GM19467 (cell line): ENCODE results near the gene ICAM2.

Source experiments
- ATAC-seq: cut with Tn5 transposase; IDR thresholded peaks from one replicate; pipeline ENCODE4 v1.9.1; 2021; ENCODE audit warnings: mild to moderate bottlenecking, moderate library complexity; ENCODE audit not compliant: unreplicated experiment

Gene ICAM2

DNA sequence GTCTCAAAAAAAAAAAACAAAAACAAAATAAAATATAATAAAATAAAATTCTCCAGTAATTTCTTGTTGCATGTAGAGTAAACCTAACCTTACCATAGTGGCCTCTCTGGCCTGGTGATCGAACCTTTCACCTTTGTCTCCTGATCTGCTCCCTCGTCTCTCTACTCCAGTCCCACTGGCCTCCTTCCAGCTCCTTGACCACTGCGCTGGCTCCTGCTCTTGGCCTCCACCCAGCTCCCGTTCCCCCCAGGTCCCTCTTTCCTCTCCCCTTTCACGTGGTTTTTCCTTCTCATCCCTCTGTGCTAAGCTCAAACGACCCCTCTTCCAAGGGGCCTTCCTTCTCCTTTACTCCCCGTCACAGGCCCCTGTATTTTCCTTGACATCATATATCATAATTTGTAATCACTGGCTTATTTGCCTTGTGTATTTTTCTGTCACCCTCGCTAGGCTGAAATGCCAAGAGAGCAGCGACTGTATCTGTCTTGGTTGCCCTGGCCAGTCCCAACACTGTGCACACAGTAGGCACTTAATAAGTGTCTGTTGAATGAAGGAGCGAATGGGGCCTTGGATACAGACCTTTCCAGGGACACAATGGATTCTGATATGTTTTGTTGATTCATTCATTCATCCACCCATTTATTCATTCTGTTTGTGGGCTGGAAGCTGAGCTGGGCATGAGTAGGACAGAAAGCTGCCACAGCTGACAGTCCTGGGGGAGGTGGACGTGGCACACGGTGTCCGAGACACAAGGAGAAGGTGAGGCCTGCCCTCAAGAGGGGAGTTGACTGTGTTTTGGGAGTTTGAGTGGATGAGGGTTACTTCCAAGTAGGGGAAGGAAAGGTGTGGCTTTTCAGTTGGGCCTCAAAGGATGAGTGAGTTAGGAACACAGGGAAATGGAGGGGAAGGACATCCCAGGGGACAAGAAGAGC lies 41.9 kb downstream of the ICAM2 start:
- no peak for ATAC-seq

DNA sequence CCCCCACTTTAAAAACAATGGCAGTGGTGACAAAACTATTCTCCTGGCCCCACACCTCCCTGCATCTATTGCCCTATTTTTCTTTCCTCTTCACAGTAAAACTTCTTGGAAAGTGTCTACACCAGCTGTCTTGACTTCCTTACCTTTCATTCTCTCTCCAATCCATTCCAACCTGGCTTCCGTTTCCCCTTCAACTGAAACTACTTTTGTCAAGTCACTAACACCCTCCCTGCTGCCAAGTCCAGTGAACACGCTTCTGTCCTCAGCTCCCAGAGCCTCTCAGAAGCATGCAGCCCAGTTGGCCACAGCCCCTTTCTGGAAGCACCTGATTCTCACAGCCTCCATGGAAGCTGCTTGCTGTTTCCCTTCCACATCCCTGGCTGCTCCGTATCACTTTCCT lies 43.7 kb downstream of the ICAM2 start:
- no peak for ATAC-seq

- no peak for ATAC-seq
Observed at GRCh38 chr17:63975541-63976092, 44.8 kb downstream of the ICAM2 start.

- ATAC-seq: no peak
Observed at GRCh38 chr17:63974594-63975192, 45.7 kb downstream of the ICAM2 start.

GRCh38 chr17:63973930-63974593 lies 46.4 kb downstream of the ICAM2 start:
- ATAC-seq: no peak

- no peak for ATAC-seq
Observed at GRCh38 chr17:63973247-63973646, 47.2 kb downstream of the ICAM2 start.

GRCh38 chr17:63972796-63973195 lies 47.6 kb downstream of the ICAM2 start, which contains the start of gene SCN4A:
TSS of gene SCN4A (minus strand) at chr17:63972918. CDS start at chr17:63972841, 77 bp downstream.
- no peak for ATAC-seq

- ATAC-seq: no peak
Observed at GRCh38 chr17:63969278-63969677, 51.2 kb downstream of the ICAM2 start.

DNA sequence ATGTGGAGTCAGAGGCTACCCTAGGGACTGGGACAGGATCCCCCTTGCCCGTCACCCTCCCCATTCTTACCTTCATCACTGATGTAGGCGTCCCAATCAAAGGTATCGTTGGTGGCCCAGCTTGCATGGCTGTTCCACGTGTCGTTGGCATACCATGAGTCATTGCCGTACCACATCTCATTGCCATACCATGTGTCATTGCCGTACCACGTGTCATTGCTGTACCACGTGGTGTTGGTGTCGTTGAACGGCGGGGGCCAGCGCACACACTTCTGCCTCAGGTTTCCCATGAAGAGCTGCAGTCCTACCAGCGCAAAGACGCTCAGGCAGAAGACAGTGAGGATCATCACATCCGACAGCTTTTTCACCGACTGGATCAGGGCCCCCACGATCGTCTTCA lies 52.5 kb downstream of the ICAM2 start:
- no peak for ATAC-seq

- ATAC-seq: peak; percentile 54
Observed at GRCh38 chr17:63966646-63967264, 53.7 kb downstream of the ICAM2 start.

GRCh38 chr17:63963123-63963522 lies 57.3 kb downstream of the ICAM2 start:
- ATAC-seq: no peak

GRCh38 chr17:63962298-63962744 lies 58.1 kb downstream of the ICAM2 start:
- no peak for ATAC-seq

GRCh38 chr17:63961355-63962212 lies 58.8 kb downstream of the ICAM2 start:
- no peak for ATAC-seq

DNA sequence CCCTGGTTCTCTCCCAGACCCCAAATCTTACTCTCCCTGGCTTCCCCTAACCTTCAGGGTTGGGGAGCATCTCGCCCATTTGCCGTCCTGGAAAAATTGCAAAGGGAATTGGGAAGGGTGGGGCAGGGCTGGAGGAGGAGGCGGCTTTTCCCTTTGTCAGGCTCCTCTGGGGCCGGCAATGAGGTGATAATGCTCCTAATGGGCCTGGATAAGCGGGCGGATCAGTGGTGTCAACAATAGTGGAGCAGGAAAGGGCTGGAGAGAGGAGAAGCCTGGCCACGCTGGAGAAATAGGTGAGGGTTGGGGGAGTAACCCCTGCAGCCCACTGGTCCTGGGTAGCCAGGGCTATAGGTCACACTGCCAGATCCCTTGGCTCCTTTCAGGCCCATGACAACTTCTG lies 60.0 kb downstream of the ICAM2 start:
- ATAC-seq: no peak

DNA sequence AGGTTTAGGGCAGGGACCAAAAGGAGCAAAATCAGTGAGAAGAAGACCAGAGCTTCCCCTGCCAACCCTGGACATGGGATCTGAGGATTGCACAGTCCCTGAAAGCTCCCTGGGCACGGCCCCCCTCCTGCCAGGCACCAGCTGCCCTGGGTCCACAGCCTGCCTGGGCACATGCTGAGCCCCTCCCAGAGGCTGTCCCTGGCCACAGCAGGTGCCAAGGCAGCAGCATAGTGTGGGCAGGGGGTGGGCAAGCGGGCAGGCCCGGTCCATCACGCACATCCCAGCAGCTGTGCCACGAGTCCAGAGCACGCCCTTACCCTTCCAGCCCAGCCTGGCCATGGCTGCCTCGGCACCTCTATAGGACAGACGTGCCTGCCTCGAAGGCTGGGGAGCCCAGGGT lies 60.4 kb downstream of the ICAM2 start:
- no peak for ATAC-seq

- no peak for ATAC-seq
Observed at GRCh38 chr17:63956296-63956920, 64.0 kb downstream of the ICAM2 start.

- no peak for ATAC-seq
Observed at GRCh38 chr17:63955791-63956190, 64.6 kb downstream of the ICAM2 start.

DNA sequence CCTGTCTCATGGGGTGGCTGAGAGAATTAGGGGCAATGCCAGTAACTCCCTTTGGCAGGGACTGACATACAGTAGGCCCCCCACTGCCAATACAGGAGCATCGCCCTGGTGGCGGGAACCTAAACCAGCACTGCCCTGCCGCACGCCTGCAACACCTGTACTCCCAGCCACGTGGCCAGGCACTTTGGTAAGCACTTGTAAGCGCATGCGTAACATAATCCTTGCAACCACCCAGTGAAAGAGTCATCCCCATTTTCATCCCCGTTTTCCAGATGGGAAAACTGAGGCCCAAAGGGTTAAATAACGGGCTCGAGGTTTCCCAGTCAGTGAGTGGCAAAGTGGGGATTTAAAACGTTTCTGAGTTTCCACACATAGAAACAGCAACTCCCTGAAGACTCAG lies 65.2 kb downstream of the ICAM2 start:
- no peak for ATAC-seq

DNA sequence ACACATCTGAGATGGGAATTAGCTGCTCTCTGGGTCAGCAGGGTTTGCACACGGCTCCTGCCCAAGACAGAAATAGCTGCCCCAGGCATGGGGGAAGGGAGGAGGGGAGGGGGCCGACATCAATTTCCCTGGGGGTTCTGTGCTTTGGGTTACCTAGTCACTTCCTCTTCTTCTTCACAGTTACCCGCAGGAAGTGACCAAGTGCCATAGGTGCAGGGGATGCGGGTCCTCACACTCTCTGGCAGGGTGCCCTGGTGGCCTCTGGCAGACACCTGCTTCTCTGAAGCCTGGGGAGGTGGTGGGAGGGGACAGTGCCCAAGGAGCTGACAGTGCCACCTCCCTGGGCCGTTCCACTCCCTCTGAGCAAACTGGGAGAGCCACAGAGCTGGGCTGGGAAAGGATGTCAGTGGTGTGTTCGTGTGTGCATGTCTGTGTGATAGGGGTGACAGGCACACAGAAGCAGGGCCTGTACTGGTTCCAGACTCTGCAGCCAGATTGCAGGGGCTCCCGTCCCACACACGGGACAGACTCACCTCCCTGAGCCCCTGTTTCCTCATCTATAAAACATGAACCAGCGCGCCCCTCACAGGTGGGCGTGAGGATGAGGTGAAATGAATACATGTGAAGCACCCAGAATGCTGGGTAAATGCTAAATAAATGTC lies 65.9 kb downstream of the ICAM2 start:
- ATAC-seq: peak; percentile 70
